SK-N-SH (cell line): ENCODE data around the gene OR2L13. TPM values are rescaled to one million over a fixed set of nuclear protein-coding genes. Genes with fewer than 3 reads are reported as not detected.

Experiments used
- CTCF ChIA-PET: fragments of 300-600, 350-600 bp; formaldehyde crosslinking; extraction: SDS; loops from one replicate; lab custom pipeline; 2021; lab: Yijun Ruan, JAX
- POLR2A ChIA-PET: fragments of 350-600 bp; sonication (Branson Sonifier 250); formaldehyde crosslinking; extraction: SDS; loops from one replicate; lab custom pipeline; 2020; ENCODE audit warnings: antibody characterized with exemption, inconsistent platforms; lab: Yijun Ruan, JAX
- DNase-seq: peaks from one replicate; pipeline ENCODE4 v3.0.0; 2012
- H2AFZ ChIP-seq: fragments of 200-600 bp; sonication (generic); 2 replicates; pipeline ENCODE4 v1.8.1; 2016; ENCODE audit warnings: antibody characterized with exemption, mild to moderate bottlenecking, low read depth
- H3F3A ChIP-seq: fragments of 200-600 bp; sonication (generic); replicated peaks from 2 replicates; pipeline ENCODE3; 2016; ENCODE audit warnings: antibody characterized with exemption, mild to moderate bottlenecking; ENCODE audit not compliant: insufficient read depth
- H3K27ac ChIP-seq, 2 experiments: fragments of 200-500 bp in 1 of 2; fragments of 200-600 bp in 1 of 2; sonication (Bioruptor generic) in 1 of 2; sonication (generic), shearing (Covaris generic) in 1 of 2; 2 replicates each; pipeline versions ENCODE4 v1.5.1 to v1.6.1; 2014 to 2016; ENCODE audit warnings: low read depth in 2 of 2, inconsistent platforms in 1 of 2, low read length in 1 of 2, mild to moderate bottlenecking in 1 of 2, mixed read lengths in 1 of 2
- H3K27me3 ChIP-seq: fragments of 200-600 bp; sonication (generic), shearing (Covaris generic); 2 replicates; pipeline ENCODE4 v1.6.1; 2016; ENCODE audit warnings: mixed run types; ENCODE audit not compliant: insufficient read depth
- H3K36me3 ChIP-seq, 2 experiments: fragments of 200-500 bp in 1 of 2; fragments of 200-600 bp in 1 of 2; sonication (Bioruptor generic) in 1 of 2; sonication (generic) in 1 of 2; replicated peaks in 1 of 2; 2 replicates each; pipeline versions ENCODE3 to v1.5.1; 2014 to 2016; ENCODE audit warnings: low read length in 1 of 2, mild to moderate bottlenecking in 1 of 2; ENCODE audit not compliant: insufficient read depth in 2 of 2, control insufficient read depth in 1 of 2
- H3K4me1 ChIP-seq, 2 experiments: fragments of 200-500 bp in 1 of 2; fragments of 200-600 bp in 1 of 2; sonication (Bioruptor generic) in 1 of 2; sonication (generic), shearing (Covaris generic) in 1 of 2; 2 replicates each; pipeline versions ENCODE4 v1.5.1 to v1.6.1; 2014 to 2016; ENCODE audit warnings: low read depth in 1 of 2, low read length in 1 of 2, mixed run types in 1 of 2; ENCODE audit not compliant: insufficient read depth in 2 of 2, control insufficient read depth in 1 of 2
- H3K4me2 ChIP-seq: fragments of 200-600 bp; sonication (generic), shearing (Covaris generic); 2 replicates; pipeline ENCODE4 v1.6.1; 2017; ENCODE audit warnings: mixed run types
- H3K4me3 ChIP-seq, 2 experiments: fragments of 200-500 bp in 1 of 2; fragments of 200-600 bp in 1 of 2; sonication (Bioruptor generic) in 1 of 2; sonication (generic), shearing (Covaris generic) in 1 of 2; 2 replicates each; pipeline versions ENCODE4 v1.5.1 to v1.8.1; 2014 to 2016; ENCODE audit warnings: low read depth in 2 of 2, inconsistent platforms in 1 of 2, low read length in 1 of 2, mild to moderate bottlenecking in 1 of 2, mixed read lengths in 1 of 2, moderate library complexity in 1 of 2
- H3K79me2 ChIP-seq: fragments of 200-600 bp; sonication (generic); 2 replicates; pipeline ENCODE4 v1.8.1; 2017; ENCODE audit warnings: mild to moderate bottlenecking; ENCODE audit not compliant: insufficient read depth
- H3K9ac ChIP-seq: fragments of 200-600 bp; sonication (generic); 2 replicates; pipeline ENCODE4 v1.6.1; 2017; ENCODE audit warnings: mixed run types
- H3K9me2 ChIP-seq: fragments of 200-600 bp; sonication (generic); 2 replicates; pipeline ENCODE4 v1.6.1; 2017; ENCODE audit warnings: mixed run types
- H3K9me3 ChIP-seq: fragments of 200-600 bp; sonication (generic); 2 replicates; pipeline ENCODE4 v1.6.1; 2017; ENCODE audit warnings: mixed run types, mild to moderate bottlenecking, moderate library complexity
- H4K20me1 ChIP-seq: fragments of 200-600 bp; sonication (generic); 2 replicates; pipeline ENCODE4 v1.6.1; 2017; ENCODE audit warnings: mild to moderate bottlenecking, mixed run types; ENCODE audit not compliant: insufficient read depth
- MAX ChIP-seq: IDR thresholded peaks from 2 replicates; pipeline ENCODE4 v1.4.0; 2012; ENCODE audit warnings: low read depth
- NFIC ChIP-seq: IDR thresholded peaks from 2 replicates; pipeline ENCODE4 v1.4.0; 2012; ENCODE audit warnings: borderline replicate concordance
- RAD21 ChIP-seq: IDR thresholded peaks from 2 replicates; pipeline ENCODE4 v1.6.1; 2012; ENCODE audit warnings: mild to moderate bottlenecking, low read length
- SMC3 ChIP-seq: IDR thresholded peaks from 2 replicates; pipeline ENCODE4 v1.6.1; 2012; ENCODE audit warnings: low read depth, low read length, improper control_type of control experiment
- TAF1 ChIP-seq: IDR thresholded peaks from 2 replicates; pipeline ENCODE4 v1.6.1; 2012; ENCODE audit warnings: low read depth, mild to moderate bottlenecking, low read length, moderate library complexity, borderline replicate concordance
- TEAD4 ChIP-seq: IDR thresholded peaks from 2 replicates; pipeline ENCODE4 v1.4.0; 2012; ENCODE audit warnings: mild to moderate bottlenecking, borderline replicate concordance; ENCODE audit not compliant: insufficient read depth
- USF2 ChIP-seq: fragments of 150-350 bp; IDR thresholded peaks from 2 replicates; pipeline ENCODE4 v1.6.1; 2017; ENCODE audit warnings: antibody characterized with exemption, low read length, low read depth, borderline replicate concordance
- WGBS: methylation state at CpG from one replicate; pipeline ENCODE4 v1.1.6; 2017; ENCODE audit warnings: low lambda C conversion rate; 5-methylcytosine and 5-hydroxymethylcytosine counted together
- polyA plus RNA-seq, 3 experiments: library from polyadenylated mRNA; depleted of rRNA; stranded (reverse); fragments of >200 nt; gene quantifications; 2 replicates each; pipeline ENCODE4 v1.2.3, GENCODE V29; 2012
- TF ChIP-seq, protein P1 (sequence below): fragments of 150-350 bp; IDR thresholded peaks from 2 replicates; pipeline ENCODE4 v1.6.1; 2016; ENCODE audit warnings: mild to moderate bottlenecking, low read depth, low read length
- TF ChIP-seq, protein P2 (sequence below): IDR thresholded peaks from 2 replicates; pipeline ENCODE4 v1.6.1; 2012; ENCODE audit warnings: mild to moderate bottlenecking, low read depth, low read length, moderate library complexity

OR2L13 gene
- polyA plus RNA-seq, 1 of the 3 experiments (the other 2 are of a cell fraction): 0.23 TPM

- H3K27ac ChIP-seq: no peak overlapping the region
Observed at GRCh38 chr1:248127653-248128052, 32.7 kb downstream of the OR2L13 start.

More at GRCh38 chr1:248127653-248128052, 32.7 kb downstream of the OR2L13 start:
- Histone ChIP-seq H4K20me1 (no peaks in the 10 kb centered on the region), H3K36me3 (no peaks in the 10 kb centered on the region)
- DNase-seq: no peak
- TF ChIP-seq, protein P1, sequence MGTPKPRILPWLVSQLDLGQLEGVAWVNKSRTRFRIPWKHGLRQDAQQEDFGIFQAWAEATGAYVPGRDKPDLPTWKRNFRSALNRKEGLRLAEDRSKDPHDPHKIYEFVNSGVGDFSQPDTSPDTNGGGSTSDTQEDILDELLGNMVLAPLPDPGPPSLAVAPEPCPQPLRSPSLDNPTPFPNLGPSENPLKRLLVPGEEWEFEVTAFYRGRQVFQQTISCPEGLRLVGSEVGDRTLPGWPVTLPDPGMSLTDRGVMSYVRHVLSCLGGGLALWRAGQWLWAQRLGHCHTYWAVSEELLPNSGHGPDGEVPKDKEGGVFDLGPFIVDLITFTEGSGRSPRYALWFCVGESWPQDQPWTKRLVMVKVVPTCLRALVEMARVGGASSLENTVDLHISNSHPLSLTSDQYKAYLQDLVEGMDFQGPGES: no peak
- TF ChIP-seq MAX (no peak), RAD21 (no peak), SMC3 (no peak), TEAD4 (no peak), TAF1 (no peak), NFIC (no peak), USF2 (no peak)
- TF ChIP-seq, protein P2, sequence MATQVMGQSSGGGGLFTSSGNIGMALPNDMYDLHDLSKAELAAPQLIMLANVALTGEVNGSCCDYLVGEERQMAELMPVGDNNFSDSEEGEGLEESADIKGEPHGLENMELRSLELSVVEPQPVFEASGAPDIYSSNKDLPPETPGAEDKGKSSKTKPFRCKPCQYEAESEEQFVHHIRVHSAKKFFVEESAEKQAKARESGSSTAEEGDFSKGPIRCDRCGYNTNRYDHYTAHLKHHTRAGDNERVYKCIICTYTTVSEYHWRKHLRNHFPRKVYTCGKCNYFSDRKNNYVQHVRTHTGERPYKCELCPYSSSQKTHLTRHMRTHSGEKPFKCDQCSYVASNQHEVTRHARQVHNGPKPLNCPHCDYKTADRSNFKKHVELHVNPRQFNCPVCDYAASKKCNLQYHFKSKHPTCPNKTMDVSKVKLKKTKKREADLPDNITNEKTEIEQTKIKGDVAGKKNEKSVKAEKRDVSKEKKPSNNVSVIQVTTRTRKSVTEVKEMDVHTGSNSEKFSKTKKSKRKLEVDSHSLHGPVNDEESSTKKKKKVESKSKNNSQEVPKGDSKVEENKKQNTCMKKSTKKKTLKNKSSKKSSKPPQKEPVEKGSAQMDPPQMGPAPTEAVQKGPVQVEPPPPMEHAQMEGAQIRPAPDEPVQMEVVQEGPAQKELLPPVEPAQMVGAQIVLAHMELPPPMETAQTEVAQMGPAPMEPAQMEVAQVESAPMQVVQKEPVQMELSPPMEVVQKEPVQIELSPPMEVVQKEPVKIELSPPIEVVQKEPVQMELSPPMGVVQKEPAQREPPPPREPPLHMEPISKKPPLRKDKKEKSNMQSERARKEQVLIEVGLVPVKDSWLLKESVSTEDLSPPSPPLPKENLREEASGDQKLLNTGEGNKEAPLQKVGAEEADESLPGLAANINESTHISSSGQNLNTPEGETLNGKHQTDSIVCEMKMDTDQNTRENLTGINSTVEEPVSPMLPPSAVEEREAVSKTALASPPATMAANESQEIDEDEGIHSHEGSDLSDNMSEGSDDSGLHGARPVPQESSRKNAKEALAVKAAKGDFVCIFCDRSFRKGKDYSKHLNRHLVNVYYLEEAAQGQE: no peak
- TF ChIP-seq, all 33 proteins: peak for 0
- POLR2A ChIA-PET: no interaction called here
- no peak overlapping the region for H3K4me2 ChIP-seq
- WGBS: 6% methylated on average over 2 of the region's 5 CpGs
- H3K4me1 ChIP-seq: no peaks in the 10 kb centered on the region
- no peaks in the 10 kb centered on the region for H3K79me2 ChIP-seq
- no peaks in the 10 kb centered on the region for H3K9me2 ChIP-seq
- no peaks in the 10 kb centered on the region for H3F3A ChIP-seq
- H2AFZ ChIP-seq: no peak overlapping the region
- H3K9me3 ChIP-seq: peaks cover 4% of the 10 kb centered on the region; the same call in 1 of the 2 replicates
- no peak overlapping the region for H3K9ac ChIP-seq
- H3K27me3 ChIP-seq: no peaks in the 10 kb centered on the region
- no peak overlapping the region for H3K4me3 ChIP-seq
- CTCF ChIA-PET: no interaction called here
